Measurements from ENCODE around the gene BRD8. TPM values are rescaled to one million over a fixed set of nuclear protein-coding genes. Genes with fewer than 3 reads are reported as not detected.

BRD8 gene
- total and polyA plus RNA-seq, 9 of the 15 experiments (the other 6 are each of a cell fraction or from before 2014, with no cell fraction given), result 54.6 to 163 (median 87.0) TPM

GRCh38 chr5:138179277-138179857 is 937 bp upstream of the BRD8 start:
- no peak for FAIRE-seq
- H2AFZ ChIP-seq (ENCODE audit: low read depth, low read length), result peak overlapping the region; percentile 99
- ChIA-PET POLR2A (interaction anchor here (0.6 to 4.6 kb wide), 26 partner anchors 9 to 1561 kb away, joined by 3 to 34 read pairs (median 3); partner anchors contain the start of genes CDC23 and FAM53C), CTCF (ENCODE audit: low intra/inter-chr PET ratio) (interaction anchor here (0.5 to 2.2 kb wide), 5 partner anchors 42 to 325 kb away, joined by 3 to 10 read pairs (median 3); no protein-coding TSS in a partner anchor)
- H3K79me2 ChIP-seq (ENCODE audit: control insufficient read depth, insufficient read depth, low read length), result peaks cover 53% of the 10 kb centered on the region
- intact Hi-C loops (cut with micrococcal nuclease) (no loop called here), in situ Hi-C loops (cut with MboI) (loop anchor here (25.0 kb wide), 1 partner anchor 233 kb away; no protein-coding TSS in a partner anchor)
- no peaks in the 10 kb centered on the region for H3K9me1 ChIP-seq (ENCODE audit: control insufficient read depth, insufficient read depth, low read length)
- peaks cover 60% of the 10 kb centered on the region for H3K36me3 ChIP-seq (ENCODE audit: control insufficient read depth, insufficient read depth, low read length)
- no peaks in the 10 kb centered on the region for H3K27me3 ChIP-seq (ENCODE audit: control insufficient read depth in 2 of 2, insufficient read depth in 2 of 2, low read length in 2 of 2)
- ATAC-seq, result peak; percentile 18
- BruUV-seq (replicated peaks), result TSS peak; percentile 68
- no peaks in the 10 kb centered on the region for H3K9me3 ChIP-seq (replicated peaks; ENCODE audit: control insufficient read depth, insufficient read depth, low read depth, low read length)
- WGBS (ENCODE audit: insufficient coverage, low coverage, missing lambda C conversion rate), result 1% methylated on average over 23 of the region's 23 CpGs
- peak overlapping the region; percentile 63 for H3K4me3 ChIP-seq
- H3K9ac ChIP-seq (ENCODE audit: insufficient read depth in 1 of 2, low read depth in 2 of 2, low read length in 2 of 2), result peak overlapping the region; percentile 90 to 97
- H3K4me2 ChIP-seq (ENCODE audit: insufficient read depth, low read length), result peak overlapping the region; percentile 95
- H3K4me1 ChIP-seq (replicated peaks in 1 of 2; ENCODE audit: control insufficient read depth in 2 of 2, insufficient read depth in 2 of 2, low read length in 2 of 2), result peaks cover 0 to 5% of the 10 kb centered on the region in 2 experiments; a peak in 1 of 5 replicates
- no peaks in the 10 kb centered on the region for H4K20me1 ChIP-seq (replicated peaks; ENCODE audit: control insufficient read depth, insufficient read depth, low read length)
- DNase-seq (ENCODE audit: extremely low read depth in 1 of 4, low spot score in 3 of 4), result peak in 2 of 4 experiments; percentile 22 to 34
- H3K27ac ChIP-seq (ENCODE audit: extremely low read depth, low read depth, low read length), result peak overlapping the region; percentile 99
- no peak for TF ChIP-seq SNIP1 (IDR thresholded peaks at IDR 0.05; ENCODE audit: low read depth)
- TF ChIP-seq VEZF1 (CRISPR knock-in tag; IDR thresholded peaks at IDR 0.05), result no peak
- TF ChIP-seq SIN3A (IDR thresholded peaks at IDR 0.05; ENCODE audit: borderline replicate concordance in 2 of 2, control insufficient read depth in 1 of 2, low read depth in 2 of 2, low read length in 2 of 2), result 0 out of 4 replicates have a peak, but pooled peaks of 1 of the 2 experiments have one; percentile 2
- TF ChIP-seq ZC3H8 (IDR thresholded peaks at IDR 0.05), result no peak
- no peak for TF ChIP-seq TOE1 (IDR thresholded peaks at IDR 0.05; ENCODE audit: borderline replicate concordance)
- no peak for TF ChIP-seq TOE1 (CRISPR knock-in tag; IDR thresholded peaks at IDR 0.05; ENCODE audit: borderline replicate concordance, low read depth)
- TF ChIP-seq ZBTB43 (CRISPR knock-in tag; IDR thresholded peaks at IDR 0.05), result no peak
- TF ChIP-seq NCOA4 (IDR thresholded peaks at IDR 0.05; ENCODE audit: partially characterized antibody), result no peak
- no peak for TF ChIP-seq SREBF1 (IDR thresholded peaks at IDR 0.05; ENCODE audit: borderline replicate concordance, low read depth, low read length)
- 0 out of 2 replicates have a peak, but pooled peaks have one; percentile 6 for TF ChIP-seq HMGXB4 (CRISPR knock-in tag; IDR thresholded peaks at IDR 0.05)
- no peak for TF ChIP-seq TCF7L2 (IDR thresholded peaks at IDR 0.05; ENCODE audit: low read depth, low read length)
- TF ChIP-seq HBP1 (CRISPR knock-in tag; IDR thresholded peaks at IDR 0.05), result no peak
- no peak for TF ChIP-seq KLF1 (tag; IDR thresholded peaks at IDR 0.05)

All from K562 (cell line).